ENCODE data around the gene FBN1.

Gene FBN1

DNA sequence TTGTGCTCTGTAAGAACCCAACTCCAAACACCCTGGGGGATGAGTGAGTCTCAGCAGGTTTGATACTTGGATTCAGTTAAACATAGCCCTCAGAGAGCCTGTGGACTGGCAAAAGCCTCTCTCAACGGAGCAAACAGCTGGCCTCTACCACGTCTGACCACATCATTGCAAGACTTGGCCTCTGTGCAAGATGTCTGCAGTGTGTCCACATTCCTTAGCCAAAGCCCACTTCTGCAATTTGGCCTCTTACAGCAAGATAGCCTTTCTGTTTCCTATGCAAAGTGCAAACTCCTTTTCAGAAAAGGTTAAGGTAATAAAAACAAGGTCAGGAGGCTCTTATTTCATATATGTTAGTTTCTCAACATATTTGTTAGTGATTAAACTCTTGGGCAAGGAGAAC, 27.9 kb downstream of the FBN1 start:
- no peak for DNase-seq

DNA sequence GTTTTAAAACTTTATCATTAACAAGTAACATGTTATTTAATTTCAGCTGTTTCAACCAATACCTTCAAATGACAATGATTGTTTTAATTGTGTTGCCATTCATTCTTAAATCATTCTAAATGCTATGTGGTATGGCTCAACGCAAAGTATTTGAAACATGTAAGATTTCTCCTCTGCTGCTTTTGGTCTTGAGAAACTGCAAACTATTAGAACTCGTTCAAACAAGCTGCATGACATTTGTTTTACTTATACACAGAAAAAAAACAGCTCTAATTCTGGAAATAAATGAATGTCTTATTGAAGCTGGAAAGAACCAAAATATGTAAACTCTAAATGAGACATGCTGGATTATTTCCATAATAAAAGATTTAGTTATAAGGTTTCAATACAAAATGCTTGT, 29.3 kb downstream of the FBN1 start:
- DNase-seq = no peak

DNA sequence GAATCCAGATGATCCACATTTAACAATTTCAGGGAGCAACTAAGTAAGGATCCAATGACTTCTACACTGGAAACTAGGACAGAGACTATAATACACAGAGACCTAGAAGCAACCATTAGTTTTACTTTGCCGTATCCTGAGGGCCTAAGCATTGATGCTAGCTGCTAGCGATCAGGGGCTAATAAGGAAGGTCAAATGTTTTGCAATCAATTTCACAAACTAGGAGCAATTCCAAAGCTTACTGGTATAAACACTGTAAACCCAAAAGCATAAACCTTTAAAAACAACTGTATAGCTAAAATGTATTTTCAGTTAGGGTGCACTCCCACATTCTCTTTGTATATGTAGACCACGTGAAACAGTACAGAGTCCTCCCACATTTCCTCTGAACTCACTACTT, 31.5 kb downstream of the FBN1 start:
- no peak for DNase-seq

DNA sequence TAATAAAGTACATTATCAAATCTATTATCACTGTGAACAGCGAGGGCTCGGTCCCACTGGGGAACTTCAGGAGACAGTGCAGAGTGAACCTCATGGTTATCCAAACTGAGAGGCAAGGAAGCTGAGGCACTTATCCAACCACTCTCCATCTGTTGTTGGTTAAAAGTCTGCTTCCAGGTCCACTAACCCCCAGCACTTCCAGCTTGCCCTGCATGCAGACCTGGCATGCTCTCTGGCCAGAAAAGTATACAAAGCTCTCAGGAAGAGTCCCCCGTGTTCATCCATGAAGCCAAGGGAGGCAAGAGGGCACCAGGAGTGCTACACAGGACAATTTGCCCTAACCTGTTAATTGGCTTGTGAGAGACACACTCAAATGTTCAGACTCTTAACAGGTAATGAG, 36.0 kb downstream of the FBN1 start:
- no peak for DNase-seq

DNA sequence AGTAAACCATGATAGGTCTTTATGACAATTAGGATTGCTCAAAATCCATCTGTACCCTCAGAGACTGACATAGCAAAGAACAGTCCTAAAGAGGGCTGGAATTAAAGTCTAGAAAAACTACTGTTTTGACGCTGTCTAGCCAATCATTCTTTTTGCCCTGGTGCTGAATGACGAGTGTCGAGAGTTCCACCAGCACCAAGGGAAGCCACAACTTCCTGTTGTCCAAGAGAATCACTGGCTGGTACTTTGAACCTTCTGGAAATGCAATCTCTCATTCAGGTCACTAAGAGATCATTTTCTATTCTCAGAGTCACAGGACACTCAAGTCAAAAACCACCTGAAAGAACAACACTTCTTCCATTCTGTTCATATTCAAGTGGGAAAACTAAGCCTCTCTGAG, 37.7 kb downstream of the FBN1 start:
- DNase-seq = no peak

DNA sequence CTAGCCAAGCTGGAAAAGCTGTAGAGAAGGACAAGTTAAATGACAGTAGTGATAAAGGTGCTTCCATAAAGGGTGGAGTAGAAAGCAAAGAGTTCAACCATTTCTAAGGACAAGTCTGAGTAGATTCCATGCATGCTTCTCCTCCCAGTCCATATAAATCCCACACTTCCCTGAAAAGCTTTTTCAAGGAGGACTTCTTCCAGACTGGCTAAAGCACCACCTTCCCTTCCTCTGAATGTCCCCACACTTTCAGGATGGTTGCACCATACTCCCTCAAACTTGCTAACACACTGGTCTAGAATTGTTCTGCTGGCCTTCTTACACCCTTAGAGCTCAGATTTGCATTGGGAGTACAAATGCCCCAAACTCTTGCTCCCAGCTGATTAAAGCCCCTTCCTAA, 40.9 kb downstream of the FBN1 start:
- DNase-seq = no peak

DNA sequence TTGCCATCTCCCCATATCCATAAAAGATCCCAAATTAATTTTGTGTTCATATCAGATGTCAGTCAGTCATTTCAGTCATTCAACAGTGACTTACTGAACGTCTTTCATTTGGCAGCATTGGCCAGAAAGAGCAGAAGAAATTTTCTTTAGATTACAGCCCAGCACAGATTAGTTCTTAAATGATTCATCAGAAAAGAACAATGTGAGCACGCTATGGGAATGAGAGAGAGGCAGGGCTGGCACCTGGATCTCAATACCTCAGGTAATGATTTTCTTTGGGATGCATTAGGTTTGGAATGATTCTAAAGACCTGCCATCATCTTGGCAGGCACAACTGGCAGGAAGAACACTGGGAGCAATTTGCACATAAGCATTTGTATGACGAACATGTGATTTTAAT, 41.6 kb downstream of the FBN1 start:
- no peak for DNase-seq

DNA sequence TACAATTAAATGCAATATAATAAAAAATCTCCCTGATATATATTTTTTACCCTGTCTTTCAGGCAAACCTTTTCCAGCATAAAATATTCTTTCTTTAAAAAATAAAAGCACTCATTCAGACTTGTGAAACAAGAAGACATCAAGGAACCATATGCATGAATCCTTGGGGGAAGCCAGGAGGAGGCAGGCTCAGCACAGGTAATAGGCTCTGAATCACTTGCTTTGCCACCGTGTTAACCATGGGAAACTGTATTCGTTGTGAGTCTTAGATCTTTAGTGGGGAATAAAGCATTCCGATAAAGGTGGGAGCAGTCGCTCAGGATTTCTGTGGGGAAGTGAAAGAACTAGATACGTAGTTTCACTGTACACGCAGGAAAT, 42.4 kb downstream of the FBN1 start:
- DNase-seq = no peak

DNA sequence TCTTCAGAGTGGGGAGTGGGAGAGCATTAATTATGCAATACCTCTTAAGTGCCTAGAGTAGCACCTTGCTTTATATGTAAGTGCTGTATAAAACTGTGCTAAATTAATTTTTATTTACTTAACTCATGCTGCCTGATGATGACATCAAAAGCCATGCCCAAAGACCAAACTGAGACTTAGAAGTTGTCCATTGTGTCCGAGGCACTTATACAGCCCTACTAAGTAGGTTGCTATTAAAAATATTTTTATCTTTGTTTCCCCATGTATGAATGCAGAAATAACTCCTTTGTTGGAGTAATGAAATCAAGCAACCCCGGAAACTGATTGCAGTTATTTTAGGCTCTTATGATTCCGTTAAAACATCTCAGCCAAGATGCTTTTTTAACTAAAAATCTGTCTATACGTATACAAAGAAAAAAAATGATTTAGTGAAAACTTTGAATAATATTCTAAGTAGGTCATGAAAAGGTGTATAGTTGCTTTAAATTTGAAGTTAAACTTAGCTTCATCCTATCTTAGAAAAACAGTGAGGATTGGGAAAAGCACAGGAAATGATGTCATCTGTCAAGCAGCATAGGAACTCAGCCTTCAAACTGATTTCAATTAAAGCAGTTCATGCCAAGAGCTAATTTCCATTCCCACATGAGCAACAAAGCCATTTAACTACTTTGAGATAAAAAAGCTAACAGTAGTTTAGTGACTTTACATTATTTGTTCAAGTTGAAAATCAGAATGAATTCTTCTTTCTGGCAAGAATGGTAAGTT, 43.0 kb downstream of the FBN1 start:
- no peak for DNase-seq

DNA sequence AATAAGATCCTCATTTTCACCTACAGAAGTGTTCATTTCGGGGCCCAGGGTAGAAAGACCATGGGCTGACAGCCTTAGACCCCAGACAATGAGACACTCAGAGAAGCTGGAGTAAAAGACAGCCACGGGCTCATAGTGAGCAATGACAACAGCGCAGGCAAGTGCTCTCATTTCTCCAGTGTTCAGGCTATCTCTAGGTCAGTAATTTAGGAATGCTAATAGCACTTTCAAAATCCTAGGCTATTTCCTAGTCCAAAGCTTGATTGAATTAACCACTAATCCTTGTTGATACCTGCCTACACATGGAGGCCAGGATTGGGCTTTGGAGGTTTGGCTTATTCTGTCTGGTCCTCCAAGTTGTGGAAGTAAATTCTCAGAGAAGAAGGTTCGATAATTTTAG, 44.4 kb downstream of the FBN1 start:
- no peak for DNase-seq

DNA sequence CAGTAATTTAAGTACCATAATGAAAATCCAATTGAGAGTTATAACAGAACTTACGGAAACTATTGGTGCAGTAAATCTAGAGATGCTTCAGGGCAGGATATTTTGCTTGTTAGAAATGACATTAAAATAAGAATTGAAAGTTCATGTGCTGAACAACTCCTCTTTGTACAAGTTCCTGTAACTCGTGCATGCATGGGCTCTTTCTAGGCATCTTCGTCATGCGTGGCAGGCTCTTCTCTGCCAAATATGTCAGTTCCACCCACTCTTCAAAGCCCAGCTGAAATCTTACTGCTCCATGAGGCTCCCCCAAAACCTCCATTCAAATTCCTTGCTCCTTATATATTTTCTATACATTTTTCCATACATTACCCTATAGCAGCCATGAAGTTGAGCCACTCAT, 48.7 kb downstream of the FBN1 start:
- DNase-seq = no peak

DNA sequence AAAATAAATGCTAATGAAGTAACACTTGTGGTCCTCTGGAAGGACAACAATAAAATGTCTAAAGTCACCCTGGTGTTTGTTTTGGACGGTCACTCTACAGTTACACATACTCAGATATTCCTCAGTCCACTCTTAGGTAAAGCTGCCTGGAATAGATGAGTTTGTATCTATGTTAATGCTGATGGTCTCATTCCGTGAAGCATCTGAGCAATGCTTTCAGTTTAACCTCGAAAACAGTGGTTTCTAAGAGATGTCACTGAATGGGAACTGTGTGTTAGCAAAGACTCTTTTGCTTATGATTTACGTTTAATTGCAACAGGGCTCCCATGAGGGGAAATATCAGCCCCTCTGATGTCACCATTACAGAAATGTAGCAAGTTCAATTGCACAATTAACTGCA, 49.1 kb downstream of the FBN1 start:
- DNase-seq = no peak

DNA sequence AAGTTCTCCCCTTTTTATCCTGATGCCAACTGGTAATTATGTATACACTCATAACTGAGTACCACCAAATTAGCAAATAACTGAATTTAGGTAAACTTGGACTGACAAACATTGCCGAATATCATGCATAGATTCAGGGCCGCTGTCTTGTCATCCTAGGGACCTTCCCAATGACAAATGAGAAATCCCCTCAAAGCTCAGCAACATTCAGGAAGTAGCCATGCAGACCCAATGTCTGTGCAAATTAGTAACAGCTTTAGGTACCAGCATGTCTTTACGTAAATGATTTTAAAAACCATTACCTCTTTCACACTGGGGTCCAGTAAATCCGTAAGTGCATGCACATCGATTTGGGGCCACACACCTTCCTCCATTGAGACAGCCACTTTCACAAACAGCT, 49.5 kb downstream of the FBN1 start:
- no peak for DNase-seq

DNA sequence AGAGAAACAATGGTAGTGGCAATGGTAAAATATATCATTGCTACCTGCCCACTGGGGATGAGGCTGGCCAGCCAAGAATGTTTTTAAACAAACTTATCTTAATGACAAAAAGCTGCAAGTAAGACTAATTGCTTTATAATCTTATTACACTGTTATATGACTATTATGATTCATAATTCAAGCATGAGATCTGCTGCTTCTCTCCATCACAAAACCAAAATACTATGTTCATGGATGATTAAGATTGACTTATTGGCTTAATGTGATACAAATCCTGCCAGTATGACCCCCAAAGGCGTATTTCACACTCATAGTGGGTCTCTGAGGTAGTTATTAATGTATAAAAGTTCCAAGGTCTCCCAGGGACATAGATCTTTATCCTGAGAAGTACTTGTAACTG, 52.6 kb downstream of the FBN1 start:
- no peak for DNase-seq

DNA sequence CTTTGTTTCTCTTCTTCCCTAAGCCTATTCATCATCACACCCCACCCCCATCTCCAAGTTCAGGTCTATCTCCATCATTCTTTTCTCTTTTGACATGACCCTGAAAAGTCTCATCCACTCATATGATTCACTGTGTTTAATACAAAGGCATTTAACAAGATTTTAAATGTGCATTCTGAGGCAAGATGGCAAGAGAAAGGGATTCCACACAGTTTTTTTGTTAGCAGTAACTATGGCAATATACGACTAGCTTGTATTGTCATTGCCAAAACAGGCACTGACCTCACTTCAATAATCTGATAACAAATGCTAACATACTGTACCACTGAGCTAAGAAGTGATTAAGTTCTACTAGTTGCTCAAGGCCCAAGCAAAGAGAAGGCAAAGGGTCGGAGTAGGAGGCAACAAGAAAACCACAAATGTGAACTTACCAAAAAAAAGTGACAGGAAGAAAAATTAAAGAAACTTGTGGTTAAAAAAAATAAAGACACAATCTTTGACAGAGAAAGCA, 53.2 kb downstream of the FBN1 start:
- no peak for DNase-seq

DNA sequence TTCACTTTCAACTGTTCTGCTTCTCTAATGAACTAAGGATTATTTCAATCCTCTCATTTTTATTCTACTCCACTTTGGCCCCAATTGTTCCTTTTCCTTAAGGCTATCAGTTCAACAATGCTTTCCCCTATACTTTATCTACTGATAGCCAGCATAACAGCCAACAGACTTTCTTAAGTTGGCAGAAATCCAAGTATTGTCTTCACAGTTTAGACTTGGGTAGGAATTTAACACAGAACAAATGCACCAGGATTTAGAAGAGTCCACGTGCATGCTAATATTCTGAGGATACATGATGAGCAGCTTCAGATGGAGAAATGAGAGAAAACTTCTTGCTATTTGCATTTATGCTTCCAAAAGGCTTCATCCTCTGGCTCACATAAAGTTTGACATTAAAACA, 54.8 kb downstream of the FBN1 start:
- no peak for DNase-seq

DNA sequence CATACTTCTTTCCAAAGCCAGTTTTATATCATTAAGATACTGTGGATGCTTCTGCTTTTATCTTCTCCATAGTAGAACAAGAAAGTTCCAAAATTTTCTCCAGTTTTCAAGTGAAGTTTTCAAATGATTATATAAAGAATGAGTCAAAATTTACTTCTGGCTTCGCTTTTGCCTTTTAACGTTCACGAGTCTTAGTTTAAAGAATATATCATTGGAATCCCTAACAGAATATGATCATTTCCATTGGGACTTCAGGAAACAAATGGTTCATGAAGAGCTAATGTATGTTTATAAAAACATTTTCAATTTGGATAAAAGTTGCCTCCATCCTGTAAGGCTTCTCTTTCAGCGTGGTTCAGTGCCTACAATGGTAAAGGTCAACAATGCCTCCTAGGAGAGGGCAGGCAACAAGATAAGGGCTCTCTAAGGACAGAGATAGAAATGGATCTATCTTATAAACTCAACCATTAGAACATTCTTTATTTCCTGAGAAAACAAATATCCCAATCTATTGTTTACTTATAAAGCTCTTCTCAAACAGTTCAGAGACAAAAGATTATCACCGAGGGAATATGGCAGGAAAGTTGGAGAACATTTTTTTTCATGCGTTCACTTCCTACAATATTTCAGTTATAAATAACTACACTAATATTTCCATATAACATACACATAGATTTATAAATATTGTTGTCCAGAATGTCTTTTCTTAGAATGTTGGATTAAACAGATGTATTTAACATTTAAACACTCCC, 60.5 kb downstream of the FBN1 start:
- DNase-seq = no peak

DNA sequence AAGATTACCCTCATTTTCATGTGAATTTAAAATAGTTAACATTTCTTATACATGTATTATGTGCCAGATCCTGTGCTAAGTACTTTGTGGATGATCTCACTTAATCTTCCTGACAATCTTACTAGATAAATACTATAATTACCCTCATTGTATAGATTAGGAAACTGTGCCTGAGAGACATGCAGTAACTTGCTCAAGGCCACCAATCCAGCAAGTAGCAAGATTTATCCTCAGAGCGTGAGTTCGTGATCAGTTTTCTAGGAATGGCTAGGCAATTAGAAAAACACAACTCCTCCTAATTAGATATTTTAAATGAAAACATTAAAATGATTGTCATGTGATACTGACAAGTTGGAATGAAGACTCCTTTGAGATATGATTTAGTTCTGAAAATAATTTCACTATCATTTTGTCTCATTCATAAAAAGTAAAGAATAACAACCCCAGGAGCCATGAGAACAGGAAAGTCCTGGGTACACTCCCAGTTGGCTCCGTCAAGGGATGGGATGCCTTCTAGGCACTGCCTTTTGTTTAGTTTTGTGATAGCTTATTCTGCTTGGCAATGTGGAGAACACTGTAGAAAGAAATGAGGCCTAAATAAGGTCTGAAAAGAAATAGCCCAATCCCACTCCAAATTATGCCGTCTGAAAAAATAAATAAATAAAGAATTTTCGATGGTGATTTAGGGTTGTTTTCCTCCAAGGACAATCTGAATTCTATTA, 61.3 kb downstream of the FBN1 start:
- no peak for DNase-seq

DNA sequence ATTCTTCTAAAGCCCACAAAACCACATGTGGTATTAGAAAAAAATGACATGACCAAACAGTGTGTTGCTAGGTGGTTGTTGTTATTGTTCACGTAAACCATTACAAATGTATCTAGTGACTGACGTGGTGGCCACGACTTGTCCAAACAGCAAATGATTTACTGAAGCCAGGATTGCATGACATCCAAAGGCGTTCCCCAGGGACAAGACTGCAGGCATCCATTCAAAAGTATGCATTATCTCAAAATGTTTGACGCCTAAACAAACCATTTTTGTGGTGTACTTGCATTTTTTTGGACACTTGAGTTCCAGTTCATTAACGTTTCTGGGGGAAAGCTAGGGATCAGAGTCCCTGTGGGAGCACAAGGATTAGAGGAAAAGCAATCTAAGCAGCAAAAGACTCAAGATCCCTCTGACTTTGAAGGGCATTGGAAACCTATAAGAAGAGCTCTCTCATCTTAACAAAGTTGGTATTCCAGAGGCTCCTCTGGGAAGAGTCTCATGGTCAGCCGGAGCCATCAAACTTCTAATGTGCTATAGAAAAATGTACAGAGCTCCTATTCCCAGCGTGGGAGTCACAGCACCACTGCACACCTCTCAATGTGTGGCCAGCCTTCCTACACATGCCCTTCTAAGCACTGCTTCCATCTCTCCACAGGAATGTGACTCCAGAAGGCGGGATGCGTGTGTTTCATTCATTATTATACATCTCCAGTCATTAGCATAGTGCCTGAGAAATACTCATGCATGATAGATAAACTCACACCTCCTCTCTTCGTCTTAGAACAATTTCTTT, 62.9 kb downstream of the FBN1 start:
- DNase-seq = no peak

DNA sequence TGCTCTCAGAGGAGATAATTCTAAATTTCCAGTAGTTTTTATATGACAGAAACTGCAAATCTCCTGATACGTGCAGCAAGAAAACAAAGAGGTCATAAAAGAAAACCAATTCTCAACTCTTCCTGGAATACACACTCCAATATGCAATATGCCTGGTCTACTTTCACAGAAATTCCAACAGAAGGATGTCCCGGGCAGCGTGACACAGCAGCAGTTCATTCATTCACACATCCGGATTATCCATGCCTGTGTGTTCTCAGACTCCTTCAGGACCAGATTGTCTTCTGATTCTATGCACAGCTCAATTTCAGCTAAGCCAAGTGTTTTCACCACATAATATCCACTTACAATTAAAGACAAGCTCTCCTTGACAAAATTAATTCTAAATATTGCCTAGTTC, 64.3 kb downstream of the FBN1 start:
- DNase-seq = no peak

DNA sequence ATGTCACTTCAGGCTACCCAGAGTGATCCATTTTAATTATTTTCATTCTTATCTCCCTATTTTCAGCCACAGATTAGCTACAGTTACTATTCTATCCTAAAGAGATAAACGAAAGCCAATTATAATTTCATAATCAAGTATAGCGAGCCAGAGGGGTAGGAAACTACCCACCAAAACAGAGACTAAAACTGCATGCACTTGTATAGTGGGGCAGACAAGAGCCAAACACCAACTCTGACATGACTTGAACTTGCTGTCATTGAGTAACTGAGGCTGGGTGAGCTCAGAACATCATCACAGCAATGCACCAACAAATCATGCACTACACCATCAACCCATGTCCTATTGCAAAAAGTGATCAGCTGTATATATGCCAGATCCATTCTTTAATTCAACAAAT, 64.8 kb downstream of the FBN1 start:
- DNase-seq = no peak

DNA sequence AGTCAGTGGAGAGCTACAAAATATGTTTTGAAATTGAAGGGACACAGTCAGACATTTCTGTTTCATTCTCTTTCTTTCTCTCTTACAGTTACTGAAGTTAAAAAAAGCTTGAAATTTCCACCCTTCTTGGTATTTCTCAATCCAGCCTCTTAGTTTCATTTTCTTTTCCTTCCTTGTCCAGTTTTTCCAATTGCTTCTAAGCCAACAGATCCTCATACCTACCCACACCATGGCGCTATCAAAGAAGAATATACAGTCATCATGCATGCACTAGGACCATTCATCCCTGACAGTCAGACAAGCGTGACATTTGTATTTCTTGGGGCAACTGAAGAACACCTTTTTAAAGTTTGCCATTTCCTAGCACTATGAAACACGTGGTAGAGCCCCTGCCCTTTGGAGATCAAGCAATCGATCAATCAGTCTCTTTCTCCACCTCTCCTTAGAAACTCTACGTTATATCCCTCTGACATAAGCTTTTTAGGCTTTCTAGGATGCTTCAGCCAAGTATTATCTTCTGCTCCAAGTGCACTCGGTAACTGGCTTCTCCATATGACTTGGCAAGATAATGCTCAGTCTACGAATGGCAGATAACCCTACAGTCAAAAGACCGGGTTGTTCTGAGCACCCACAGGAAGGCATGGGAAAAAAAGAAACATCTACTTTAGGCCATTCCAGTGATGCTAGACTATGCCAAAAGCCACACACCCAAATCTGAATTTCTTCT, 65.4 kb downstream of the FBN1 start:
- DNase-seq = no peak

All from effector CD4-positive, alpha-beta T cell (primary cell).